Mesothelial cell of epicardium (in vitro differentiated cells): Measurements from ENCODE around the gene MED22. TPM values are rescaled to one million over a fixed set of nuclear protein-coding genes. Genes with fewer than 3 reads are reported as not detected.
A peak's percentile ranks its signal among the peaks of the same experiment; 100 is the strongest.
"Not testable (repeated sequence)": the region's sequence is repeated elsewhere in the genome, so short reads cannot be mapped to it uniquely, and the experiment has no call there.

Experiments used
- DNase-seq, 2 experiments: peaks; one replicate each; pipeline ENCODE4 v3.0.0; 2021; ENCODE audit warnings: low spot score in 2 of 2; ENCODE audit not compliant: unreplicated experiment in 2 of 2
- H3K27ac Mint-ChIP-seq: 2 replicates; pipeline ENCODE4 v1.8.0; 2021; ENCODE audit warnings: mixed read lengths
- H3K27me3 Mint-ChIP-seq: 2 replicates; pipeline ENCODE4 v1.8.0; 2021; ENCODE audit warnings: low read depth, mixed read lengths
- H3K36me3 Mint-ChIP-seq: 2 replicates; pipeline ENCODE4 v1.8.0; 2021; ENCODE audit warnings: mixed read lengths
- H3K4me1 Mint-ChIP-seq: 2 replicates; pipeline ENCODE4 v1.8.0; 2021; ENCODE audit warnings: mixed read lengths
- H3K4me3 Mint-ChIP-seq: 2 replicates; pipeline ENCODE4 v1.8.0; 2021; ENCODE audit warnings: mild to moderate bottlenecking, moderate library complexity, mixed read lengths
- H3K9me3 Mint-ChIP-seq: 2 replicates; pipeline ENCODE4 v1.8.0; 2021; ENCODE audit warnings: mixed read lengths
- total RNA-seq: library from RNA; stranded (reverse); gene quantifications from 3 replicates; pipeline ENCODE4 v1.2.1, GENCODE V29; 2021
- TF ChIP-seq, protein P1 (sequence below): fragments of 200-600 bp; sonication (generic); IDR thresholded peaks from one replicate; pipeline ENCODE4 v1.5.0; 2021; ENCODE audit warnings: antibody characterized with exemption; ENCODE audit not compliant: unreplicated experiment

Gene MED22
- total RNA-seq, 1 donor from 2014 or later, result 35.1 TPM

DNA sequence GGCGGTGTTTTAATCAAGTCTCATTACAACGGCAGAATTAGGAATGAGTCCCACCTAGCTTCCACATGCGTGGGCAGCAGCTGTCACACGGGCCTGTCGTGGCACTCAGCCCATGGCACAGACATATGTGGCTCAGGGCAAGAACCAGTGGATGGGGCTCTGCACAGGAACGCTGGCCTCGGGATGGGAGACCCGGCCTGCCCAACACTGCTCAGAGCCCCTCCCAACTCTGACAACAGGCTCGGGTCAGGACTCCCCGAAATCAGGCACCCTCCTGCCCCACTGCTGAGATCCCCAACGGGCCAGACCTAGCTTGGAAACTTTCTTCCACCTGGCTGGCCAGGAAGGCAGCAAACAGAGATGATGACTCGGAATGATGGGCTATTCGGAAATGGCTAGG lies 7.0 kb downstream of the MED22 start:
- H3K27ac Mint-ChIP-seq, result no peak overlapping the region
- DNase-seq, result no peak
- TF ChIP-seq, protein P1, sequence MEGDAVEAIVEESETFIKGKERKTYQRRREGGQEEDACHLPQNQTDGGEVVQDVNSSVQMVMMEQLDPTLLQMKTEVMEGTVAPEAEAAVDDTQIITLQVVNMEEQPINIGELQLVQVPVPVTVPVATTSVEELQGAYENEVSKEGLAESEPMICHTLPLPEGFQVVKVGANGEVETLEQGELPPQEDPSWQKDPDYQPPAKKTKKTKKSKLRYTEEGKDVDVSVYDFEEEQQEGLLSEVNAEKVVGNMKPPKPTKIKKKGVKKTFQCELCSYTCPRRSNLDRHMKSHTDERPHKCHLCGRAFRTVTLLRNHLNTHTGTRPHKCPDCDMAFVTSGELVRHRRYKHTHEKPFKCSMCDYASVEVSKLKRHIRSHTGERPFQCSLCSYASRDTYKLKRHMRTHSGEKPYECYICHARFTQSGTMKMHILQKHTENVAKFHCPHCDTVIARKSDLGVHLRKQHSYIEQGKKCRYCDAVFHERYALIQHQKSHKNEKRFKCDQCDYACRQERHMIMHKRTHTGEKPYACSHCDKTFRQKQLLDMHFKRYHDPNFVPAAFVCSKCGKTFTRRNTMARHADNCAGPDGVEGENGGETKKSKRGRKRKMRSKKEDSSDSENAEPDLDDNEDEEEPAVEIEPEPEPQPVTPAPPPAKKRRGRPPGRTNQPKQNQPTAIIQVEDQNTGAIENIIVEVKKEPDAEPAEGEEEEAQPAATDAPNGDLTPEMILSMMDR, result no peak
- no peaks in the 10 kb centered on the region for H3K27me3 Mint-ChIP-seq
- H3K9me3 Mint-ChIP-seq, result no peaks in the 10 kb centered on the region
- no peaks in the 10 kb centered on the region for H3K4me1 Mint-ChIP-seq
- H3K36me3 Mint-ChIP-seq, result peaks cover 9% of the 10 kb centered on the region
- no peak overlapping the region for H3K4me3 Mint-ChIP-seq

DNA sequence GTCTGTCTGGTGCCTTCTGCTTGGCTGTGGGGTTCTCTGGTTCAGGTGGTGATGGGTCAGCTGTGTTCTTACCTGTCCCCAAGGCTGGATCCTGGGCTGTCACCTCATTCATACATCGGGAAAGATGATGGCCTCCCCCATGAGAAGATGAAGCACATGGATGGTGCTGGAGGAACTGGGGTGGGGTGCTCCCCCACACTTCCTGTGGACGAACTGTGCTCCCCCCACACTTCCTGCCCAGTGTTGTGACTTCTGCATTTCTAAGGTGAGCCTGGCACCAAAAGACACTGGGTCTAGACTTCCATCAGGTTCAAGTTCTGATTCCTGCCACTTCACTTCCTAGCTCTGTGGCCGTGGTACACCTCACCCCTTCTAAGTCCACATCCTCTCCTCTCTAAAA lies 7.7 kb downstream of the MED22 start:
- Mint-ChIP-seq H3K4me1 (peaks cover 2% of the 10 kb centered on the region), H3K27me3 (no peaks in the 10 kb centered on the region), H3K4me3 (no peak overlapping the region), H3K9me3 (no peaks in the 10 kb centered on the region), H3K27ac (no peak overlapping the region), H3K36me3 (peaks cover 9% of the 10 kb centered on the region)
- DNase-seq, result no peak
- TF ChIP-seq, protein P1, result no peak

DNA sequence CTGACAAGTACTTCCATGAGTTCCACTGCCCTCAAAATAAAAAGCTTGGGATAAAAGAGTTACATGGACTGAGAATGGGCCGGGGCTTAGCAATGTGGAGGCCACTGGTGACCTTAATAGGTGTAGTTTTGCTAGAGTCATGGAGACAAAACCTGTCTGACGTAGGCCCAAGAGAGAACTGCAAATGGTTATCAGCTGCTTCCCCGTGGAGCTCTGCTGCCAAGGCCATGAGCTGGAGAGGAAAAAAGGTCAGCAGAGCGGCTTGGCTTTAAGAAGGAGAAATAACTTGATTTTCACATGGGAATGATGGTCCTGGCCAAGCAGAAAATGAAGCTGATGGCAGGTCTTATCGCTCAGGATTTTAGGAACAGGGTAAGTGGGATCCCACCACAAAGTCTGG lies 8.3 kb downstream of the MED22 start:
- no peak for DNase-seq
- no peaks in the 10 kb centered on the region for H3K27me3 Mint-ChIP-seq
- H3K9me3 Mint-ChIP-seq, result no peaks in the 10 kb centered on the region
- H3K4me3 Mint-ChIP-seq, result no peak overlapping the region
- H3K27ac Mint-ChIP-seq, result no peak overlapping the region
- TF ChIP-seq, protein P1, result no peak
- peaks cover 6% of the 10 kb centered on the region for H3K4me1 Mint-ChIP-seq
- peaks cover 9% of the 10 kb centered on the region for H3K36me3 Mint-ChIP-seq

DNA sequence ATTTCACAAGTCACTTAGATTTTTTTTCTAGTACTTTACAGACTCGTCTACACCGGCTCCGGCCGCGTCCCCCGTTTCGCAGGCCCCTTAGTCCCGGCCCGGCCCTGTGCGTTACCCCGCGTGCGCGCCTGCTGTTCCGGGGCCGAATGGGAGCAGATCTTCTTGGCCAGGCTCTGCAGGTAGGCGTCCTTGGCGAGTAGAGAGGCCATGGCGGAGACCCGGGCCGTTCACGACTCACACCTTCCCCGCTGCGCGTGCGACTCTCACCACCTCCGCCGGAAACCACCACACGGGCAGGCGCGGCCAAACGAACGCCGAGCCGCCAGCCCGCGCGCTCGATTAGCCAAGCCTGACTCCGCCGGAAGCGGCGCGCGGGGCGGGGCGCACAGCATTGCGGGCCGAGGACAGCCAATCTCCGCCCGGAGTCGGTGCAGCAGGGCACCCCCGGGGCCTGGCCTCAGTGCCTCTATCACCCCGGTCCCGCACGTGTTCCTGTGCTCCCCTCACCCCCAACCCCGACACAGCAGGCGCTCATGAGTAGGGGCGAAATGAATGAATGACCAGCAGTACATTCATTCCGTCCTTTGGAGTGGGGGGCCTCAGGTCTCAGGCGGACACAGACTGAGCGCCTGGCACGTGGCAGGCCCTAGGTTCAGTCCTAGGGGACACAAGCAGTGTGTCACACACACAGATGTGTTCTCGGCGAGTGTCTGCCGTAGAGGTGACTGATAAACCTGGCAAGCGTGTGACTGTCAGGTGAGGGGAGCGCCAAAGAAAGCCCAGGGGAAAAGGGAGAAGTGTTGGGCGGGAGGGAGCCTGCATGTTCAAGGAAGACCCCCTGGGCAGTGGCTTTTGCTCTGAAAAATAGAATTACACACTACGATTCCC lies 11.8 kb downstream of the MED22 start, which contains the start of gene SURF6:
SURF6 (minus strand) TSS at position 265 of the 888 bp plus-strand sequence; CDS start at position 209, 56 bp downstream.
- Mint-ChIP-seq H3K27ac (peak within 1 kb of the TSS; percentile 93), H3K9me3 (no peaks in the 10 kb centered on the region), H3K27me3 (no peaks in the 10 kb centered on the region), H3K4me3 (peak within 1 kb of the TSS; percentile 92), H3K4me1 (peaks cover 6% of the 10 kb centered on the region), H3K36me3 (peaks cover 17% of the 10 kb centered on the region)
- TF ChIP-seq, protein P1, result no peak
- DNase-seq, result peak; percentile 75 to 87

DNA sequence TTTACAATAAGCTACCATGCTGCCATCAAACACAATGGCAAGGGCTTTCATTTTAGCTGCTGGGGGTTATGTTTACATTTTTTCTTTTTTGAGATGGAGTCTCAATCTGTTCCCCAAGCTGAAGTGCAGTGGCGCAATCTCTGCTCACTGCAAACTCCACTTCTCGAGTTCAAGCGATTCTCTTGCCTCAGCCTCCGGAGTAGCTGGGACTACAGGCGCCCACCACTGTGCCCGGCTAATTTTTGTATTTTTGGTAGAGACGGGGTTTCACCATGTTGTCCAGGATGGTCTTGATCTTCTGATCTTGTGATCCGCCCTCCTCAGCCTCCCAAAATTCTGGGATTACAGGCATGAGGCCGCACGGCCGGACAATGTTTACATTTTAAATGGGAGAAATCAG lies 13.0 kb downstream of the MED22 start:
- H3K36me3 Mint-ChIP-seq, result peaks cover 20% of the 10 kb centered on the region
- H3K4me1 Mint-ChIP-seq, H3K27me3 Mint-ChIP-seq, DNase-seq, H3K9me3 Mint-ChIP-seq: not testable (repeated sequence)
- peak overlapping the region; percentile 43 for H3K27ac Mint-ChIP-seq
- peak overlapping the region; percentile 92 for H3K4me3 Mint-ChIP-seq

DNA sequence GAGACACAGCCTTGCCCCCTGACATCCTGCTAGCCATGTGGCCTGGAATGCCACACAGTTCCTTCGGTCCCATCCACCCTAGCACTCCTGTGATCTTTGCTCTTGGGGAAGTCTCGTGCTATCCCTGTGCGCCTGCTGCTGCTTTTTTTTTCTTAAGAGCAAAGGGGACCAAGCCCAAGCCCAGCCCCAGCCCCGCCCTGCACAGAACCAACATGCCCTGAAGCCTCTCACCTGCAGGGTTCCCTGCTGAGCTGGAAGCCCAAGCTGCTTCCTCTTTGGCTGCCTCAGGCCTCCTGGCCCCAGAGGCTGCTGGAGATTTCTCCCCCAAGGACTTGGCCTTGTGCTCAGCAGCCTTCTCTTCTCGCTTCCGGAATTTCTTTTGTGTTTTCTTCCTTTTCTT lies 13.8 kb downstream of the MED22 start:
- TF ChIP-seq, protein P1, result no peak
- Mint-ChIP-seq H3K9me3 (peaks cover under 1% of the 10 kb centered on the region), H3K27me3 (no peaks in the 10 kb centered on the region), H3K36me3 (peaks cover 18% of the 10 kb centered on the region), H3K4me3 (peak overlapping the region; percentile 92), H3K27ac (no peak overlapping the region), H3K4me1 (peaks cover 6% of the 10 kb centered on the region)
- DNase-seq, result no peak
